Stimulated activated CD4-positive, alpha-beta T cell treated with anti-CD3 and anti-CD28 coated beads, Interleukin-12 subunit alpha, Interleukin-12 subunit beta, amount 100 ng/mL, for 24 hours (primary cell): Measurements from ENCODE around the gene CNOT8.

ENCODE experiments used
- DNase-seq, 2 experiments: peaks; one replicate each; pipeline ENCODE4 v3.0.0-alpha.2; 2020; ENCODE audit warnings: low read depth in 2 of 2

Gene CNOT8

DNA sequence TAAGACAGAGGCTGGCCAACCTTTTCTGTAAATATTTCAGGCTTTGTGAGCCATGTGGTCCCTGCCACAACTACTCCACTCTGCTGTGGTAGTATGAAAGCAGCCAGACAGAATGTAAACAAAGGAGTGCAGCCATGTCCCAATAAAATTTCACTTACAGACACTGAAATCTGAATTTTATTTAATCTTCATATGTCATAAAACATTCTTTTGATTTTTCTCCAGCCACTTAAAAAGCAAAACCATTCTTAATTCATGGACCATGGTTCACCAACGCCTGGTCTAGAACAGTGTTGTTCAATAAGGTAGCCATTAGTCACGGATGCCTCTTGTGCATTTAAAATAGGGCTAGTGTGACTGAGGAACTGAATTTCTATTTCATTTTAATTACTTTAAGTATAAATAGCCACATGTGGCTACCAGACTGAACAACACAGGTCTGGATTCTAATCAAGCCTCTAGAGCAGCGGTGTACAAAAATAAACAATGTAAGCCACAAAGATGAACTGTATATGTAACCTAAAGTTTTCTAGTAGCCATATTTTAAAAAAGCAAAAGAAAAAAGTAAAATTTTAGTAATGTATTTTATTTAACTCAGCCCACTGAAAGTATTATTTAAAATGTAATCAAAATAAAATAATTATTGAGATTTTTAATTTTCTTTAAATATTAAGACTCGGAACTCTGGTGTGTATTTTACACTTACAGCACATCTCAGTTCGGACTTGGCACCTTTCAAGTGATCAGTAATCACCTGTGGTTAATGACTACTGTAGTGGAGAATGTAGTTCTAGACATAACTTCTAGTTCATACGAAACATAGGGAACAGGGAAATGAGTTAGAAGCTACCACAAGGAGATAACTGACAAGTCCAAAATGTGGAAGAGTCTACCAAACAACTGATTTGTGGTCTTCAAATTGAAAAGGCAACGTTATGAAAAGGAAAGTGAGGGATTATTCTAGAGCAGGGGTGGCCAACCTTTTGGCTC is 65.3 kb downstream of the CNOT8 start:
- no peak for DNase-seq
